ENCODE data around the gene MAPK8IP1.
A peak's percentile ranks its signal among the peaks of the same experiment; 100 is the strongest.

MAPK8IP1 gene

GRCh38 chr11:45920531-45921477, 35.4 kb downstream of the MAPK8IP1 start:
- Histone ChIP-seq H3K27me3 (replicated peaks in 2 of 5; ENCODE audit: control insufficient read depth in 4 of 5, insufficient read depth in 5 of 5, low read length in 4 of 5) (peaks cover 0 to 38% (median 9%) of the 10 kb centered on the region in 5 experiments), H3K4me3 (ENCODE audit: control insufficient read depth in 1 of 7, extremely low read depth in 1 of 7, insufficient read depth in 4 of 7, low read depth in 2 of 7, low read length in 6 of 7) (no peak overlapping the region), H3K27ac (ENCODE audit: insufficient read depth in 1 of 2, low read depth in 1 of 2, low read length in 2 of 2, poor library complexity in 1 of 2, severe bottlenecking in 2 of 2) (no peak overlapping the region), H3K4me1 (ENCODE audit: control extremely low read depth in 1 of 4, control insufficient read depth in 4 of 4, insufficient read depth in 4 of 4, low read length in 3 of 4) (peaks cover 4 to 57% (median 47%) of the 10 kb centered on the region in 4 experiments), H3K9me3 (ENCODE audit: control extremely low read depth in 1 of 5, control insufficient read depth in 4 of 5, insufficient read depth in 2 of 5, low read depth in 1 of 5, low read length in 4 of 5) (no peaks in the 10 kb centered on the region), H3K36me3 (ENCODE audit: control insufficient read depth in 4 of 4, insufficient read depth in 4 of 4, low read length in 3 of 4) (peaks cover 0 to 7% (median 0%) of the 10 kb centered on the region in 4 experiments)
- ChIA-PET CTCF (interaction anchor here (1.0 kb wide), 1 partner anchor 49 kb away, joined by 3 read pairs; no protein-coding TSS in a partner anchor), POLR2A (no interaction called here)
- no peak for DNase-seq
- 100% methylated on average over 4 of the region's 6 CpGs for WGBS (ENCODE audit: insufficient coverage)

GRCh38 chr11:45921561-45922424, 36.3 kb downstream of the MAPK8IP1 start:
- CTCF ChIA-PET: interaction anchor here (1.3 kb wide), 1 partner anchor 15 kb away, joined by 4 read pairs; no protein-coding TSS in a partner anchor
- WGBS (ENCODE audit: insufficient coverage): 63% methylated on average over 30 of the region's 54 CpGs
- H3K4me3 ChIP-seq (ENCODE audit: control insufficient read depth in 1 of 7, extremely low read depth in 1 of 7, insufficient read depth in 4 of 7, low read depth in 2 of 7, low read length in 6 of 7): peak overlapping the region in 3 of 7 experiments; percentile 42 to 59 (median 57)

GRCh38 chr11:45922425-45923082, 37.1 kb downstream of the MAPK8IP1 start, which contains the start of gene LARGE2:
Gene LARGE2, plus strand, starts transcription at chr11:45922656. Its CDS starts 227 bp downstream, at chr11:45922883.
- Histone ChIP-seq H3K9me3 (ENCODE audit: control extremely low read depth in 1 of 5, control insufficient read depth in 4 of 5, insufficient read depth in 2 of 5, low read depth in 1 of 5, low read length in 4 of 5) (no peaks in the 10 kb centered on the region), H3K27ac (ENCODE audit: insufficient read depth in 1 of 2, low read depth in 1 of 2, low read length in 2 of 2, poor library complexity in 1 of 2, severe bottlenecking in 2 of 2) (no peak within 1 kb of the TSS), H3K36me3 (ENCODE audit: control insufficient read depth in 4 of 4, insufficient read depth in 4 of 4, low read length in 3 of 4) (no peaks in the 10 kb centered on the region), H3K4me1 (ENCODE audit: control extremely low read depth in 1 of 4, control insufficient read depth in 4 of 4, insufficient read depth in 4 of 4, low read length in 3 of 4) (peaks cover 0 to 50% (median 42%) of the 10 kb centered on the region in 4 experiments), H3K4me3 (ENCODE audit: control insufficient read depth in 1 of 7, extremely low read depth in 1 of 7, insufficient read depth in 4 of 7, low read depth in 2 of 7, low read length in 6 of 7) (peak within 1 kb of the TSS in 6 of 7 experiments; percentile 25 to 59 (median 39)), H3K27me3 (replicated peaks in 2 of 5; ENCODE audit: control insufficient read depth in 4 of 5, insufficient read depth in 5 of 5, low read length in 4 of 5) (peaks cover 0 to 38% (median 9%) of the 10 kb centered on the region in 5 experiments)
- WGBS (ENCODE audit: insufficient coverage): under 1% methylated on average over 67 of the region's 73 CpGs
- CTCF ChIA-PET: interaction anchor here (1.3 kb wide), 1 partner anchor 14 kb away, joined by 4 read pairs; no protein-coding TSS in a partner anchor
- POLR2A ChIA-PET: no interaction called here
- no peak for DNase-seq

More at GRCh38 chr11:45921561-45922424, 36.3 kb downstream of the MAPK8IP1 start:
- peaks cover 3 to 53% (median 44%) of the 10 kb centered on the region in 4 experiments for H3K4me1 ChIP-seq (ENCODE audit: control extremely low read depth in 1 of 4, control insufficient read depth in 4 of 4, insufficient read depth in 4 of 4, low read length in 3 of 4)
- no peaks in the 10 kb centered on the region for H3K9me3 ChIP-seq (ENCODE audit: control extremely low read depth in 1 of 5, control insufficient read depth in 4 of 5, insufficient read depth in 2 of 5, low read depth in 1 of 5, low read length in 4 of 5)
- H3K27ac ChIP-seq (ENCODE audit: insufficient read depth in 1 of 2, low read depth in 1 of 2, low read length in 2 of 2, poor library complexity in 1 of 2, severe bottlenecking in 2 of 2): no peak overlapping the region
- peaks cover 0 to 38% (median 9%) of the 10 kb centered on the region in 5 experiments for H3K27me3 ChIP-seq (replicated peaks in 2 of 5; ENCODE audit: control insufficient read depth in 4 of 5, insufficient read depth in 5 of 5, low read length in 4 of 5)
- DNase-seq: no peak
- POLR2A ChIA-PET: no interaction called here
- H3K36me3 ChIP-seq (ENCODE audit: control insufficient read depth in 4 of 4, insufficient read depth in 4 of 4, low read length in 3 of 4): no peaks in the 10 kb centered on the region

GRCh38 chr11:45924036-45924915, 38.8 kb downstream of the MAPK8IP1 start:
- no peaks in the 10 kb centered on the region for H3K9me3 ChIP-seq (ENCODE audit: control extremely low read depth in 1 of 5, control insufficient read depth in 4 of 5, insufficient read depth in 2 of 5, low read depth in 1 of 5, low read length in 4 of 5)
- CTCF ChIA-PET: no interaction called here
- H3K27ac ChIP-seq (ENCODE audit: insufficient read depth in 1 of 2, low read depth in 1 of 2, low read length in 2 of 2, poor library complexity in 1 of 2, severe bottlenecking in 2 of 2): no peak overlapping the region
- DNase-seq: no peak
- H3K4me3 ChIP-seq (ENCODE audit: control insufficient read depth in 1 of 7, extremely low read depth in 1 of 7, insufficient read depth in 4 of 7, low read depth in 2 of 7, low read length in 6 of 7): no peak overlapping the region
- POLR2A ChIA-PET: no interaction called here
- H3K27me3 ChIP-seq (replicated peaks in 2 of 5; ENCODE audit: control insufficient read depth in 4 of 5, insufficient read depth in 5 of 5, low read length in 4 of 5): peaks cover 0 to 38% (median 9%) of the 10 kb centered on the region in 5 experiments
- no peaks in the 10 kb centered on the region for H3K36me3 ChIP-seq (ENCODE audit: control insufficient read depth in 4 of 4, insufficient read depth in 4 of 4, low read length in 3 of 4)
- 93% methylated on average over 15 of the region's 22 CpGs for WGBS (ENCODE audit: insufficient coverage)
- peaks cover 0 to 37% (median 32%) of the 10 kb centered on the region in 4 experiments for H3K4me1 ChIP-seq (ENCODE audit: control extremely low read depth in 1 of 4, control insufficient read depth in 4 of 4, insufficient read depth in 4 of 4, low read length in 3 of 4)

GRCh38 chr11:45924927-45925326, 39.5 kb downstream of the MAPK8IP1 start:
- ChIA-PET CTCF (interaction anchor here (0.7 kb wide), 1 partner anchor 19 kb away, joined by 3 read pairs; no protein-coding TSS in a partner anchor), POLR2A (no interaction called here)
- no peaks in the 10 kb centered on the region for H3K36me3 ChIP-seq (ENCODE audit: control insufficient read depth in 4 of 4, insufficient read depth in 4 of 4, low read length in 3 of 4)
- 97% methylated on average over 6 of the region's 6 CpGs for WGBS (ENCODE audit: insufficient coverage)
- H3K27me3 ChIP-seq (replicated peaks in 2 of 5; ENCODE audit: control insufficient read depth in 4 of 5, insufficient read depth in 5 of 5, low read length in 4 of 5): peaks cover 0 to 38% (median 9%) of the 10 kb centered on the region in 5 experiments
- H3K4me1 ChIP-seq (ENCODE audit: control extremely low read depth in 1 of 4, control insufficient read depth in 4 of 4, insufficient read depth in 4 of 4, low read length in 3 of 4): peaks cover 0 to 32% (median 27%) of the 10 kb centered on the region in 4 experiments
- no peak overlapping the region for H3K4me3 ChIP-seq (ENCODE audit: control insufficient read depth in 1 of 7, extremely low read depth in 1 of 7, insufficient read depth in 4 of 7, low read depth in 2 of 7, low read length in 6 of 7)
- H3K27ac ChIP-seq (ENCODE audit: insufficient read depth in 1 of 2, low read depth in 1 of 2, low read length in 2 of 2, poor library complexity in 1 of 2, severe bottlenecking in 2 of 2): no peak overlapping the region
- H3K9me3 ChIP-seq (ENCODE audit: control extremely low read depth in 1 of 5, control insufficient read depth in 4 of 5, insufficient read depth in 2 of 5, low read depth in 1 of 5, low read length in 4 of 5): no peaks in the 10 kb centered on the region
- no peak for DNase-seq

GRCh38 chr11:45925550-45925949, 40.1 kb downstream of the MAPK8IP1 start:
- no peak overlapping the region for H3K4me3 ChIP-seq (ENCODE audit: control insufficient read depth in 1 of 7, extremely low read depth in 1 of 7, insufficient read depth in 4 of 7, low read depth in 2 of 7, low read length in 6 of 7)
- CTCF ChIA-PET: interaction anchor here (0.7 kb wide), 1 partner anchor 19 kb away, joined by 3 read pairs; no protein-coding TSS in a partner anchor
- H3K4me1 ChIP-seq (ENCODE audit: control extremely low read depth in 1 of 4, control insufficient read depth in 4 of 4, insufficient read depth in 4 of 4, low read length in 3 of 4): peaks cover 0 to 31% (median 25%) of the 10 kb centered on the region in 4 experiments
- no peak overlapping the region for H3K27ac ChIP-seq (ENCODE audit: insufficient read depth in 1 of 2, low read depth in 1 of 2, low read length in 2 of 2, poor library complexity in 1 of 2, severe bottlenecking in 2 of 2)
- POLR2A ChIA-PET: no interaction called here
- no peaks in the 10 kb centered on the region for H3K36me3 ChIP-seq (ENCODE audit: control insufficient read depth in 4 of 4, insufficient read depth in 4 of 4, low read length in 3 of 4)
- peaks cover 0 to 38% (median 9%) of the 10 kb centered on the region in 5 experiments for H3K27me3 ChIP-seq (replicated peaks in 2 of 5; ENCODE audit: control insufficient read depth in 4 of 5, insufficient read depth in 5 of 5, low read length in 4 of 5)
- WGBS (ENCODE audit: insufficient coverage): 80% methylated on average over 1 of the region's 3 CpGs
- DNase-seq: no peak
- no peaks in the 10 kb centered on the region for H3K9me3 ChIP-seq (ENCODE audit: control extremely low read depth in 1 of 5, control insufficient read depth in 4 of 5, insufficient read depth in 2 of 5, low read depth in 1 of 5, low read length in 4 of 5)
